ENCODE results near the gene LRRC7.

DNA sequence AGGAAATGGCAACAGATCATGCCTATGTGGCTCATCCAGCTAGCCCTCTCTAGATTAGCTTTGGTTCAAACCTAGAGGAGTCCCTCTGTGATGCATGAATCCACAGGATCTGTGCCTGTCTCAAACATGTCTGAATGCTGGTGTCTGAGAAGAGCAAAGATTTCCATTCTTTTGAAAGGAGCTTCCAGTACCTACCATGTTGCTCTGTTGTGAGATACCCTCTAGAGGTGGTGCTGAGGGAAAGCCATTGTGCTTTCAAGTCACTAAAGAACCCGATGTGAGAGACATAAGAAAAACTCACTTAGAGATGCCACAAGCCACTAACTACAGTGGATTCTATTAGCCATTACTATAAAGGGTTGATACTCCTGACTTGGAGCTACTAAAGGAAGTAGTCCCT is 534.1 kb downstream of the LRRC7 start:
- no peak for TF ChIP-seq POLR2A (IDR thresholded peaks at IDR 0.05)
- TF ChIP-seq, protein P1, sequence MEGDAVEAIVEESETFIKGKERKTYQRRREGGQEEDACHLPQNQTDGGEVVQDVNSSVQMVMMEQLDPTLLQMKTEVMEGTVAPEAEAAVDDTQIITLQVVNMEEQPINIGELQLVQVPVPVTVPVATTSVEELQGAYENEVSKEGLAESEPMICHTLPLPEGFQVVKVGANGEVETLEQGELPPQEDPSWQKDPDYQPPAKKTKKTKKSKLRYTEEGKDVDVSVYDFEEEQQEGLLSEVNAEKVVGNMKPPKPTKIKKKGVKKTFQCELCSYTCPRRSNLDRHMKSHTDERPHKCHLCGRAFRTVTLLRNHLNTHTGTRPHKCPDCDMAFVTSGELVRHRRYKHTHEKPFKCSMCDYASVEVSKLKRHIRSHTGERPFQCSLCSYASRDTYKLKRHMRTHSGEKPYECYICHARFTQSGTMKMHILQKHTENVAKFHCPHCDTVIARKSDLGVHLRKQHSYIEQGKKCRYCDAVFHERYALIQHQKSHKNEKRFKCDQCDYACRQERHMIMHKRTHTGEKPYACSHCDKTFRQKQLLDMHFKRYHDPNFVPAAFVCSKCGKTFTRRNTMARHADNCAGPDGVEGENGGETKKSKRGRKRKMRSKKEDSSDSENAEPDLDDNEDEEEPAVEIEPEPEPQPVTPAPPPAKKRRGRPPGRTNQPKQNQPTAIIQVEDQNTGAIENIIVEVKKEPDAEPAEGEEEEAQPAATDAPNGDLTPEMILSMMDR (IDR thresholded peaks at IDR 0.05): no peak
